MM.1S (cell line): Measurements from ENCODE around the gene RABGAP1L.

Source experiments
- EZH2 ChIP-seq: fragments of 300-600 bp; sonication (generic); optimal IDR thresholded peaks from 2 replicates; pipeline ENCODE3; 2017; ENCODE audit warnings: low read depth, mild to moderate bottlenecking, antibody characterized with exemption, low read length, mixed read lengths
- EZH2phosphoT487 ChIP-seq: fragments of 300-600 bp; sonication (generic); IDR thresholded peaks from 2 replicates; pipeline ENCODE4 v1.6.1; 2018; ENCODE audit warnings: antibody characterized with exemption, low read length
- TF ChIP-seq, protein P1 (sequence below): fragments of 300-600 bp; sonication (generic); IDR thresholded peaks from 2 replicates; pipeline ENCODE4 v1.5.1; 2016; ENCODE audit warnings: antibody characterized with exemption, low read length, mixed read lengths

DNA sequence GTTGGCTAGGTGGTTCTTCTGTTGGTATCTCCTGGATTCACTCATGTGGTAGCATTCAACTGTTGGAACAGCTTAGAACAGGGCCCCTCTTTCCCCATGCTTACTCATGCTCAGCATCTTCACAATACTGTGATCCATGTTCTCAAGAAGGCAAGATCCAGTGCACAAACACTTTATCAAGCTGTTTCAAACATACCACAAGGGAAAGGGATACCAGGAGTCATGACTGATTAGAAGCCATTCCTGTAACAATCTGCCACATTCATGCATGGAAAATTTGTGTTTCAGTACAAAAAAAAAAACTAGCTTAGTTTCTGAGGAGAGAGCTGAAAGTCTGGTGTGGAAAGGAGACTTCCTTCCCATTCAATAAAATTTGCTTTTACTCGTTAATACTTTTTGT lies 670.7 kb downstream of the RABGAP1L start:
- TF ChIP-seq, protein P1, sequence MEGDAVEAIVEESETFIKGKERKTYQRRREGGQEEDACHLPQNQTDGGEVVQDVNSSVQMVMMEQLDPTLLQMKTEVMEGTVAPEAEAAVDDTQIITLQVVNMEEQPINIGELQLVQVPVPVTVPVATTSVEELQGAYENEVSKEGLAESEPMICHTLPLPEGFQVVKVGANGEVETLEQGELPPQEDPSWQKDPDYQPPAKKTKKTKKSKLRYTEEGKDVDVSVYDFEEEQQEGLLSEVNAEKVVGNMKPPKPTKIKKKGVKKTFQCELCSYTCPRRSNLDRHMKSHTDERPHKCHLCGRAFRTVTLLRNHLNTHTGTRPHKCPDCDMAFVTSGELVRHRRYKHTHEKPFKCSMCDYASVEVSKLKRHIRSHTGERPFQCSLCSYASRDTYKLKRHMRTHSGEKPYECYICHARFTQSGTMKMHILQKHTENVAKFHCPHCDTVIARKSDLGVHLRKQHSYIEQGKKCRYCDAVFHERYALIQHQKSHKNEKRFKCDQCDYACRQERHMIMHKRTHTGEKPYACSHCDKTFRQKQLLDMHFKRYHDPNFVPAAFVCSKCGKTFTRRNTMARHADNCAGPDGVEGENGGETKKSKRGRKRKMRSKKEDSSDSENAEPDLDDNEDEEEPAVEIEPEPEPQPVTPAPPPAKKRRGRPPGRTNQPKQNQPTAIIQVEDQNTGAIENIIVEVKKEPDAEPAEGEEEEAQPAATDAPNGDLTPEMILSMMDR, result no peak
- TF ChIP-seq EZH2phosphoT487, result no peak
- TF ChIP-seq EZH2, result no peak
